HL-60 (cell line): Measurements from ENCODE around the gene TOMM70.

ENCODE experiments used
- POLR2AphosphoS5 ChIP-seq: IDR thresholded peaks from 2 replicates; pipeline ENCODE4 v1.6.1; 2012; ENCODE audit warnings: low read depth
- TF ChIP-seq, protein P1 (sequence below): IDR thresholded peaks from one replicate; pipeline ENCODE4 v1.5.1; 2011; ENCODE audit warnings: low read length, control low read depth, inconsistent platforms; ENCODE audit not compliant: insufficient read depth

GRCh38 chr3:100440895-100441294, 40.0 kb upstream of the TOMM70 start:
- TF ChIP-seq, protein P1, sequence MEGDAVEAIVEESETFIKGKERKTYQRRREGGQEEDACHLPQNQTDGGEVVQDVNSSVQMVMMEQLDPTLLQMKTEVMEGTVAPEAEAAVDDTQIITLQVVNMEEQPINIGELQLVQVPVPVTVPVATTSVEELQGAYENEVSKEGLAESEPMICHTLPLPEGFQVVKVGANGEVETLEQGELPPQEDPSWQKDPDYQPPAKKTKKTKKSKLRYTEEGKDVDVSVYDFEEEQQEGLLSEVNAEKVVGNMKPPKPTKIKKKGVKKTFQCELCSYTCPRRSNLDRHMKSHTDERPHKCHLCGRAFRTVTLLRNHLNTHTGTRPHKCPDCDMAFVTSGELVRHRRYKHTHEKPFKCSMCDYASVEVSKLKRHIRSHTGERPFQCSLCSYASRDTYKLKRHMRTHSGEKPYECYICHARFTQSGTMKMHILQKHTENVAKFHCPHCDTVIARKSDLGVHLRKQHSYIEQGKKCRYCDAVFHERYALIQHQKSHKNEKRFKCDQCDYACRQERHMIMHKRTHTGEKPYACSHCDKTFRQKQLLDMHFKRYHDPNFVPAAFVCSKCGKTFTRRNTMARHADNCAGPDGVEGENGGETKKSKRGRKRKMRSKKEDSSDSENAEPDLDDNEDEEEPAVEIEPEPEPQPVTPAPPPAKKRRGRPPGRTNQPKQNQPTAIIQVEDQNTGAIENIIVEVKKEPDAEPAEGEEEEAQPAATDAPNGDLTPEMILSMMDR: no peak
- no peak for TF ChIP-seq POLR2AphosphoS5
